Astrocyte of the spinal cord (primary cell): ENCODE results near the gene BBC3.

Experiments
- DNase-seq: peaks from one replicate; pipeline ENCODE4 v3.0.0; 2011; ENCODE audit warnings: low read depth, low spot score
- H3K4me3 ChIP-seq: 2 replicates; pipeline ENCODE4 v1.5.1; 2011; ENCODE audit warnings: low read depth, mild to moderate bottlenecking, low read length, moderate library complexity
- CTCF ChIP-seq: IDR thresholded peaks from 2 replicates; pipeline ENCODE4 v1.5.1; 2012; ENCODE audit warnings: low read depth, mild to moderate bottlenecking, low read length, inconsistent platforms
- in situ Hi-C: cut with HindIII; loops from 2 replicates; pipeline ENCODE4 v1.10.0; 2017; ENCODE audit warnings: low sequenced_read_pairs

Gene BBC3

DNA sequence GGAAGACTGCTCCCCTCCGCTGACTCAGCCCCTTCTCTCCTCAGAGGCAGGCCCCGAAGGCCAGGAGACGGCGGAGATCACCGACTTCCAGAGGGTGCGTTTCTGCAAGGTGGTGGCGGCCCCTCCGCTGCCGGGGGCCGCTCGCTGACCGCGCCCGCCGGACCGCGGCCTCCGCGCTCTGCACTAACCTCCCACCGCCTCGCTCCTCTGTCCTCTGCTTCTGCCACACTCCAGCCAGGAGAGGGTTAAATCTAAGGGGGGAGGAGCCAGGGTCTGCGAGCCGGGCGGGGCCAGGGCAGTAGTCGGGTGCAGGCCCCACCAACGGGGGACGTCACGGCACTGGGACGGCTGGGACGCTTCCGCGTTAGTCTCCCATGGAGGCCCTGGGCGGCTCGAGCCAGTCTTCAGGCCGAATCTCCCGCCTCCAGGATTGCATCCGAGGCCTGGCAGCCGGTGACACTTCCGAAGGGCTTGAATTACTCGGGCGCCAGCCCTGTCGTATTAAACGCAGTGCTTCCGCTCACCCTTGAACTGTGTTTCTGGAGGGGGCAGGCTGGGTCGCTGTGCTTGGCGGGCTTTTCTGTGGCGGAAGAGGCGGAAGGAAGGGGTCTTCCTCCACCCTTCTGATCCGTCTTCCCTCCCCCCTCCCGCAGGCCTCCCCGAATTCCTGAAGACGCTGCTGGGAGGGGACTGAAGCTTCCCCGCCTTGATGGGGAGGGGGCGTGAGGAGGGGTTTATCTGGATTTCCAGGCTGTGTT is 42.5 kb upstream of the BBC3 start:
- peak overlapping the region; percentile 61 for H3K4me3 ChIP-seq
- DNase-seq, result peak; percentile 93
- TF ChIP-seq CTCF, result no peak
- in situ Hi-C loops, result no loop called here

GRCh38 chr19:47272448-47273312 is 41.7 kb upstream of the BBC3 start:
- H3K4me3 ChIP-seq, result peak overlapping the region; percentile 61
- TF ChIP-seq CTCF, result no peak
- in situ Hi-C loops, result no loop called here
- DNase-seq, result no peak

DNA sequence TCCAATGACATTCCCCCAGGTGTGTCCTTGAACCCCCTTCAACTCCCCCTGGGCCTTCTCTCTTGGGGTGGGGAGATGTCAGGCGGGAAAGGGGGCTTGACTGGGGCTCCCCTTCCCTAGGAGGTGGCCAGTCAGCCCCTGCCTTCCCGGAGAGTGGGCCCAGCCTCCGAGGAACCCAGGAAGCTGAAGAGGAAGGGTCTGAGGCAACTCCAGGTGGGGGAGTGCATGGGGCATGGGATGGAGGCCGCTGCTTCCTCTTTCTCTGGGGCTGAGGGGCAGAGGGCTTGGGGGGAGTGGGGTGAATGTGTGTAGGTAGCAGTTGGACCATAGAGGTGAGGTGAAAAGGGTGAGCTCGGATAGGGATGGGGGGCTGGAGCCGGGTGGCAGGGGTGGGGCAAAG is 41.0 kb upstream of the BBC3 start:
- in situ Hi-C loops, result no loop called here
- DNase-seq, result no peak
- TF ChIP-seq CTCF, result no peak
- no peak overlapping the region for H3K4me3 ChIP-seq

- in situ Hi-C loops, result no loop called here
- no peak for TF ChIP-seq CTCF
- DNase-seq, result no peak
- H3K4me3 ChIP-seq, result no peak overlapping the region
Measured at GRCh38 chr19:47270408-47270807, 39.4 kb upstream of the BBC3 start.

DNA sequence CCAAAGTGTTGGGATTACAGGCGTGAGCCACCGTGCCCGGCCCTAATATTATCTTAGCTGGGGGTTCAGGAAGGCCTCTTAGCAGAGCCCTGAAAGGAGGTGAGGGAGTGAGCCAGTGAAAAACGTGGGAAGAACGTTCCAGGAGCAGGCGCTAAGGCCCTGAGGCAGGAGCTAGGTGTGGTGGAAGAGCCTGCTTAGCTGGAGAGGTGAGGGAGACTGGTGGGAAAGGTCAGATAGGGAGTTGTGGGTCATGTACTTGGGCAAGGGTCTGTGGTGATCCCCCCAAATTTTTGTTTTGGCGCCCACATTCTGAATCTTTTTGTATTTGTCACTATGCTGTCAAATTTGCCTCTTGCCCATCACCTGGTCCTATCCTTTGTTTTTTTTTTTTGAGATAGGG is 38.6 kb upstream of the BBC3 start:
- no peak for TF ChIP-seq CTCF
- in situ Hi-C loops, result no loop called here
- no peak for DNase-seq
- no peak overlapping the region for H3K4me3 ChIP-seq

- in situ Hi-C loops, result no loop called here
- no peak for DNase-seq
- no peak overlapping the region for H3K4me3 ChIP-seq
- TF ChIP-seq CTCF, result no peak
Measured at GRCh38 chr19:47268028-47268427, 37.0 kb upstream of the BBC3 start.
